ENCODE data around the gene SEPTIN11.
A peak's percentile ranks its signal among the peaks of the same experiment; 100 is the strongest.

GRCh38 chr4:76987153-76987591 is 37.6 kb downstream of the SEPTIN11 start:
- TF ChIP-seq CTCF (IDR thresholded peaks at IDR 0.05), result peak in 1 of 7 experiments; percentile 2
- TF ChIP-seq POLR2A (IDR thresholded peaks at IDR 0.05), result no peak
